Lower leg skin (tissue), 3 donors: ENCODE measurements around the gene CRELD1.

ENCODE experiments used
- CTCF ChIP-seq, 3 donors: fragments of 450-650 bp; IDR thresholded peaks; one replicate each; pipeline ENCODE4 v1.5.1; 2016; ENCODE audit warnings: antibody characterized with exemption in 3 of 3, mild to moderate bottlenecking in 3 of 3, moderate library complexity in 2 of 3
- POLR2A ChIP-seq, 2 donors: fragments of 450-650 bp; IDR thresholded peaks; one replicate each; pipeline ENCODE4 v1.6.1; 2016 to 2017; ENCODE audit warnings: antibody characterized with exemption in 2 of 2, mild to moderate bottlenecking in 1 of 2, moderate library complexity in 1 of 2

DNA sequence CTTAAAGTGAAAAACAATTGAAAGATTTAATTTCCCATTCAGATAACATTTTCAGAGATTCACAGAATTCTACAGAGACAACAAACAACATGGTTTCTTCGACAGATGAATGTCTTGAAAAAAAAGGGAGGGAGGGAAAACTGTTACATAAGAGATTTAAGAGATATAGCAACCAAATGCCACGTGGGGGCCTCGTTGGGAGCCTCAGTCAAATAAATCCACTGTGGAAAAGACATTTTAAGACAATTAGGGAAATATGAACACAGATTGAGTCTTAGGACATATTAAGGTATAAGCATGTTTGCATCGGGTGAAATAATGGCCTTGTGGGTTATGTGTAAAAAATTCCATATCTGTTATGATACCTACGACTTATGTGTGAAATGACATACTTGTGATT lies 23.6 kb downstream of the CRELD1 start:
- TF ChIP-seq CTCF (IDR thresholded peaks at IDR 0.05): no peak
- TF ChIP-seq POLR2A (IDR thresholded peaks at IDR 0.05): no peak
